ENCODE measurements around the gene P2RX5.

DNA sequence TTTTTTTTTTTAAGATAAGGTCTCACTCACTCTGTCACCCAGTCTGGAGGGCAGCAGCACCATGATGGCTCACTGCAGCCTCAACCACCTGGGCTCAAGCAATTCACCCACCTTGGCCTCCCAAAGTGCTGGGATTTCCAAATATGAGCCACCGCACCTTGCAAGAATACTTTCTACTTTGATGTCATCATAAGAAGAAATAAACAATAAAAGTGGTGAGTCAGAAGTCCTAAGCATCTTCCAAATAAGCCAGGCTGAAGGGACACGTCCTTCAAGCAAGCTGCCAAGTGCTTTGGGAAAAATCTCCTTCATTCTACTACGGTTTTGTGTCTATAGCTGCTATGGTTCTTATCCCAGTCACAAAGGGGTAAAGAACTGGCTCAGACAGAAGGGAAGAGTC is 48.1 kb upstream of the P2RX5 start:
- TF ChIP-seq, protein P1, sequence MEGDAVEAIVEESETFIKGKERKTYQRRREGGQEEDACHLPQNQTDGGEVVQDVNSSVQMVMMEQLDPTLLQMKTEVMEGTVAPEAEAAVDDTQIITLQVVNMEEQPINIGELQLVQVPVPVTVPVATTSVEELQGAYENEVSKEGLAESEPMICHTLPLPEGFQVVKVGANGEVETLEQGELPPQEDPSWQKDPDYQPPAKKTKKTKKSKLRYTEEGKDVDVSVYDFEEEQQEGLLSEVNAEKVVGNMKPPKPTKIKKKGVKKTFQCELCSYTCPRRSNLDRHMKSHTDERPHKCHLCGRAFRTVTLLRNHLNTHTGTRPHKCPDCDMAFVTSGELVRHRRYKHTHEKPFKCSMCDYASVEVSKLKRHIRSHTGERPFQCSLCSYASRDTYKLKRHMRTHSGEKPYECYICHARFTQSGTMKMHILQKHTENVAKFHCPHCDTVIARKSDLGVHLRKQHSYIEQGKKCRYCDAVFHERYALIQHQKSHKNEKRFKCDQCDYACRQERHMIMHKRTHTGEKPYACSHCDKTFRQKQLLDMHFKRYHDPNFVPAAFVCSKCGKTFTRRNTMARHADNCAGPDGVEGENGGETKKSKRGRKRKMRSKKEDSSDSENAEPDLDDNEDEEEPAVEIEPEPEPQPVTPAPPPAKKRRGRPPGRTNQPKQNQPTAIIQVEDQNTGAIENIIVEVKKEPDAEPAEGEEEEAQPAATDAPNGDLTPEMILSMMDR (IDR thresholded peaks at IDR 0.05; ENCODE audit: low read depth, low read length, poor library complexity, severe bottlenecking), result no peak
- TF ChIP-seq EZH2phosphoT487 (IDR thresholded peaks at IDR 0.05; ENCODE audit: borderline replicate concordance, low read length), result no peak

Measured in DOHH2 (cell line).